ENCODE data around the gene ZKSCAN5. TPM values are rescaled to one million over a fixed set of nuclear protein-coding genes. Genes with fewer than 3 reads are reported as not detected.

ZKSCAN5 gene
- total RNA-seq, 1 donor from 2014 or later = 4.4 TPM

GRCh38 chr7:99554939-99555338, 50.5 kb downstream of the ZKSCAN5 start:
- no peak for TF ChIP-seq CTCF (IDR thresholded peaks at IDR 0.05)
- H3K36me3 ChIP-seq = peaks cover 0 to 12% of the 10 kb centered on the region in 2 donors
- DNase-seq (ENCODE audit: low spot score in 2 of 2) = no peak
- intact Hi-C loops (cut with DNase I) = loop anchor here (5.0 to 10.0 kb wide), 2 partner anchors 362 to 520 kb away; partner anchors contain the start of gene TRIM4
- H3K4me3 ChIP-seq = no peak overlapping the region
- no peak overlapping the region for H3K27ac ChIP-seq
- peaks cover 6 to 15% of the 10 kb centered on the region in 2 donors for H3K4me1 ChIP-seq
- no peaks in the 10 kb centered on the region for H3K27me3 ChIP-seq
- no peaks in the 10 kb centered on the region for H3K9me3 ChIP-seq

- H3K27ac ChIP-seq = peak overlapping the region; percentile 96 to 98
- no peak for TF ChIP-seq CTCF (IDR thresholded peaks at IDR 0.05)
- DNase-seq (ENCODE audit: low spot score in 2 of 2) = no peak
- intact Hi-C loops (cut with DNase I) = loop anchor here (5.0 to 10.0 kb wide), 2 partner anchors 360 to 522 kb away; partner anchors contain the start of gene TRIM4
- H3K4me1 ChIP-seq = peaks cover 7 to 20% of the 10 kb centered on the region in 2 donors
- no peaks in the 10 kb centered on the region for H3K27me3 ChIP-seq
- H3K36me3 ChIP-seq = peaks cover 19 to 32% of the 10 kb centered on the region in 2 donors
- no peaks in the 10 kb centered on the region for H3K9me3 ChIP-seq
- H3K4me3 ChIP-seq = peak overlapping the region; percentile 62 to 85
Measured at GRCh38 chr7:99557196-99557607, 52.7 kb downstream of the ZKSCAN5 start.

- intact Hi-C loops (cut with DNase I) = loop anchor here (2.0 to 10.0 kb wide), 3 partner anchors 59 to 523 kb away; partner anchors contain the start of genes TRIM4 and ZSCAN25
- H3K27ac ChIP-seq = peak overlapping the region; percentile 96 to 98
- DNase-seq (ENCODE audit: low spot score in 2 of 2) = no peak
- no peak for TF ChIP-seq CTCF (IDR thresholded peaks at IDR 0.05)
- H3K27me3 ChIP-seq = no peaks in the 10 kb centered on the region
- peaks cover 3 to 15% of the 10 kb centered on the region in 2 donors for H3K4me1 ChIP-seq
- H3K4me3 ChIP-seq = peak overlapping the region; percentile 62 to 85
- H3K9me3 ChIP-seq = no peaks in the 10 kb centered on the region
- peaks cover 27 to 39% of the 10 kb centered on the region in 2 donors for H3K36me3 ChIP-seq
Measured at GRCh38 chr7:99557940-99558305, 53.5 kb downstream of the ZKSCAN5 start.

- Histone ChIP-seq H3K4me1 (peaks cover 3 to 15% of the 10 kb centered on the region in 2 donors), H3K36me3 (peaks cover 33 to 45% of the 10 kb centered on the region in 2 donors), H3K27ac (peak within 1 kb of the TSS; percentile 96 to 98), H3K27me3 (no peaks in the 10 kb centered on the region), H3K9me3 (no peaks in the 10 kb centered on the region), H3K4me3 (peak within 1 kb of the TSS; percentile 62 to 85)
- peak; percentile 75 to 97 for DNase-seq (ENCODE audit: low spot score in 2 of 2)
- TF ChIP-seq CTCF (IDR thresholded peaks at IDR 0.05) = no peak
- intact Hi-C loops (cut with DNase I) = loop anchor here (2.0 to 10.0 kb wide), 3 partner anchors 58 to 524 kb away; partner anchors contain the start of genes TRIM4 and ZSCAN25
Measured at GRCh38 chr7:99558306-99559174, 54.1 kb downstream of the ZKSCAN5 start, which contains the start of gene ZNF655. Gene ZNF655, plus strand, starts transcription at chr7:99558642. Its CDS starts 1,918 bp downstream, at chr7:99560560.

- H3K4me1 ChIP-seq = peaks cover 3 to 15% of the 10 kb centered on the region in 2 donors
- intact Hi-C loops (cut with DNase I) = loop anchor here (2.0 to 10.0 kb wide), 3 partner anchors 57 to 525 kb away; partner anchors contain the start of genes TRIM4 and ZSCAN25
- peak overlapping the region; percentile 96 to 98 for H3K27ac ChIP-seq
- H3K9me3 ChIP-seq = no peaks in the 10 kb centered on the region
- H3K27me3 ChIP-seq = no peaks in the 10 kb centered on the region
- no peak for TF ChIP-seq CTCF (IDR thresholded peaks at IDR 0.05)
- H3K36me3 ChIP-seq = peaks cover 40 to 53% of the 10 kb centered on the region in 2 donors
- peak overlapping the region; percentile 62 to 85 for H3K4me3 ChIP-seq
- DNase-seq (ENCODE audit: low spot score in 2 of 2) = no peak
Measured at GRCh38 chr7:99559175-99559915, 54.9 kb downstream of the ZKSCAN5 start.
